Adrenal gland (tissue), 5 donors: ENCODE data around the gene CTDSPL.

Experiments used
- POLR2A ChIP-seq, 2 donors: fragments of 450-650 bp; IDR thresholded peaks; one replicate each; pipeline ENCODE4 v1.6.1; 2017; ENCODE audit warnings: antibody characterized with exemption in 2 of 2, mild to moderate bottlenecking in 2 of 2, moderate library complexity in 1 of 2
- TF ChIP-seq, protein P1 (sequence below), 6 experiments: fragments of 450-650 bp in 4 of 6; fragments of 200-600 bp in 2 of 6; sonication (generic) in 1 of 6; IDR thresholded peaks; 1 replicate in 5 of 6; 2 replicates in 1 of 6; pipeline versions ENCODE4 v1.5.1 to v1.8.0; 2016 to 2021; ENCODE audit warnings: antibody characterized with exemption in 6 of 6, mild to moderate bottlenecking in 2 of 6, moderate library complexity in 1 of 6
- donor health status: DM: no; HTN: no; CAD: no.

DNA sequence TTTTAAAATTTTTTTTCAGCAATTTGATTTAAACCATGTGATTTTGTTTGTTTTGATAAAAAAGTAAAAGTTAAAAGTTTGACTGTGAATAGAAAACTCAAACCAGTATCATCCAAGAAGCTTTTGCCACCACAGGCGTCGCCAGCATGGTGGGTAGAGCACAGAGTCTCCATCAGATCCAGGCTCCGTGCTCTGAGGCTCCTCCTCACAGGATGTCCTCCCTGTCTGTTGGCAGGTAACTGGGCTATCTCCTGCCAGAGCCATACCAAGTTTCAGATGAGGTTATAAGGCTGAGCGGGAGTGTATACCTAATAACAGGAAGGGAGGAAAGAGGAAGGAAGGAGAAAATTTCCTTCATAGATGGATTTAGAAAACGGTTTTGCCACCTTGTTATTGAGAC lies 28.8 kb downstream of the CTDSPL start:
- TF ChIP-seq, protein P1, sequence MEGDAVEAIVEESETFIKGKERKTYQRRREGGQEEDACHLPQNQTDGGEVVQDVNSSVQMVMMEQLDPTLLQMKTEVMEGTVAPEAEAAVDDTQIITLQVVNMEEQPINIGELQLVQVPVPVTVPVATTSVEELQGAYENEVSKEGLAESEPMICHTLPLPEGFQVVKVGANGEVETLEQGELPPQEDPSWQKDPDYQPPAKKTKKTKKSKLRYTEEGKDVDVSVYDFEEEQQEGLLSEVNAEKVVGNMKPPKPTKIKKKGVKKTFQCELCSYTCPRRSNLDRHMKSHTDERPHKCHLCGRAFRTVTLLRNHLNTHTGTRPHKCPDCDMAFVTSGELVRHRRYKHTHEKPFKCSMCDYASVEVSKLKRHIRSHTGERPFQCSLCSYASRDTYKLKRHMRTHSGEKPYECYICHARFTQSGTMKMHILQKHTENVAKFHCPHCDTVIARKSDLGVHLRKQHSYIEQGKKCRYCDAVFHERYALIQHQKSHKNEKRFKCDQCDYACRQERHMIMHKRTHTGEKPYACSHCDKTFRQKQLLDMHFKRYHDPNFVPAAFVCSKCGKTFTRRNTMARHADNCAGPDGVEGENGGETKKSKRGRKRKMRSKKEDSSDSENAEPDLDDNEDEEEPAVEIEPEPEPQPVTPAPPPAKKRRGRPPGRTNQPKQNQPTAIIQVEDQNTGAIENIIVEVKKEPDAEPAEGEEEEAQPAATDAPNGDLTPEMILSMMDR (IDR thresholded peaks at IDR 0.05): no peak
- no peak for TF ChIP-seq POLR2A (IDR thresholded peaks at IDR 0.05)
